GM18520 (cell line): ENCODE data around the gene GLCCI1.
"Not testable (repeated sequence)": the region's sequence is repeated elsewhere in the genome, so short reads cannot be mapped to it uniquely, and the experiment has no call there.

ENCODE experiments used
- ATAC-seq: cut with Tn5 transposase; IDR thresholded peaks from one replicate; pipeline ENCODE4 v1.9.1; 2021; ENCODE audit not compliant: unreplicated experiment

The GLCCI1 gene

GRCh38 chr7:7988706-7989105 is 20.1 kb downstream of the GLCCI1 start:
- ATAC-seq: no peak

- ATAC-seq: no peak
These were observed 20.5 kb downstream of the GLCCI1 start for GRCh38 chr7:7989133-7989532.

- ATAC-seq: no peak
These were observed 21.2 kb downstream of the GLCCI1 start for GRCh38 chr7:7989616-7990440.

- ATAC-seq: no peak
These were observed 21.8 kb downstream of the GLCCI1 start for GRCh38 chr7:7990441-7990761.

GRCh38 chr7:7992506-7992905 is 23.9 kb downstream of the GLCCI1 start:
- no peak for ATAC-seq

- not testable (repeated sequence) for ATAC-seq
These were observed 26.8 kb downstream of the GLCCI1 start for GRCh38 chr7:7995348-7995747.

GRCh38 chr7:7996568-7996967 is 28.0 kb downstream of the GLCCI1 start:
- ATAC-seq: no peak

GRCh38 chr7:8000315-8000941 is 31.8 kb downstream of the GLCCI1 start:
- ATAC-seq: no peak

GRCh38 chr7:8003077-8003476 is 34.5 kb downstream of the GLCCI1 start:
- ATAC-seq: no peak

- ATAC-seq: no peak
These were observed 36.7 kb downstream of the GLCCI1 start for GRCh38 chr7:8005279-8005678.

- no peak for ATAC-seq
These were observed 45.8 kb downstream of the GLCCI1 start for GRCh38 chr7:8014399-8014798.

GRCh38 chr7:8015100-8015745 is 46.6 kb downstream of the GLCCI1 start:
- no peak for ATAC-seq

GRCh38 chr7:8015746-8016120 is 47.1 kb downstream of the GLCCI1 start:
- no peak for ATAC-seq

- no peak for ATAC-seq
These were observed 48.8 kb downstream of the GLCCI1 start for GRCh38 chr7:8017423-8017822.

GRCh38 chr7:8018961-8019360 is 50.4 kb downstream of the GLCCI1 start:
- ATAC-seq: peak; percentile 49

GRCh38 chr7:8022628-8023027 is 54.0 kb downstream of the GLCCI1 start:
- no peak for ATAC-seq

GRCh38 chr7:8035192-8035591 is 66.6 kb downstream of the GLCCI1 start:
- no peak for ATAC-seq

GRCh38 chr7:8035647-8036518 is 67.3 kb downstream of the GLCCI1 start:
- ATAC-seq: no peak

- ATAC-seq: no peak
These were observed 68.6 kb downstream of the GLCCI1 start for GRCh38 chr7:8037151-8037550.

- no peak for ATAC-seq
These were observed 72.3 kb downstream of the GLCCI1 start for GRCh38 chr7:8040768-8041369.
